Measurements from ENCODE around the gene CCDC30. TPM values are rescaled to one million over a fixed set of nuclear protein-coding genes. Genes with fewer than 3 reads are reported as not detected.

CCDC30 gene
- total RNA-seq, 4 donors from 2014 or later, result 2.7 to 13.3 (median 7.1) TPM

GRCh38 chr1:42523171-42523570, 60.1 kb downstream of the CCDC30 start:
- H3K27me3 ChIP-seq, result no peaks in the 10 kb centered on the region
- no peak overlapping the region for H3K4me3 ChIP-seq
- peaks cover 0 to 37% (median 0%) of the 10 kb centered on the region in 3 donors for H3K36me3 ChIP-seq
- DNase-seq (ENCODE audit: low spot score in 2 of 2), result no peak
- H3K4me1 ChIP-seq, result no peaks in the 10 kb centered on the region
- peaks cover 0 to 39% (median 20%) of the 10 kb centered on the region in 4 donors for H3K9me3 ChIP-seq
- H3K27ac ChIP-seq, result no peak overlapping the region
- TF ChIP-seq POLR2A (IDR thresholded peaks at IDR 0.05), result no peak
- no peak for TF ChIP-seq EP300 (IDR thresholded peaks at IDR 0.05)
- no peak for TF ChIP-seq CTCF (IDR thresholded peaks at IDR 0.05)
- 93 to 95% methylated on average over 3 of the region's 3 CpGs for WGBS, 2 donors

GRCh38 chr1:42524330-42524729, 61.2 kb downstream of the CCDC30 start:
- H3K9me3 ChIP-seq, result peaks cover 0 to 27% (median 14%) of the 10 kb centered on the region in 4 donors
- no peaks in the 10 kb centered on the region for H3K4me1 ChIP-seq
- no peak for TF ChIP-seq CTCF (IDR thresholded peaks at IDR 0.05)
- no peak for TF ChIP-seq EP300 (IDR thresholded peaks at IDR 0.05)
- TF ChIP-seq POLR2A (IDR thresholded peaks at IDR 0.05), result no peak
- no peak for DNase-seq (ENCODE audit: low spot score in 2 of 2)
- WGBS, 2 donors, result 78 to 86% methylated on average over 3 of the region's 3 CpGs
- no peak overlapping the region for H3K27ac ChIP-seq
- H3K36me3 ChIP-seq, result peaks cover 0 to 26% (median 0%) of the 10 kb centered on the region in 3 donors
- H3K4me3 ChIP-seq, result no peak overlapping the region
- no peaks in the 10 kb centered on the region for H3K27me3 ChIP-seq

DNA sequence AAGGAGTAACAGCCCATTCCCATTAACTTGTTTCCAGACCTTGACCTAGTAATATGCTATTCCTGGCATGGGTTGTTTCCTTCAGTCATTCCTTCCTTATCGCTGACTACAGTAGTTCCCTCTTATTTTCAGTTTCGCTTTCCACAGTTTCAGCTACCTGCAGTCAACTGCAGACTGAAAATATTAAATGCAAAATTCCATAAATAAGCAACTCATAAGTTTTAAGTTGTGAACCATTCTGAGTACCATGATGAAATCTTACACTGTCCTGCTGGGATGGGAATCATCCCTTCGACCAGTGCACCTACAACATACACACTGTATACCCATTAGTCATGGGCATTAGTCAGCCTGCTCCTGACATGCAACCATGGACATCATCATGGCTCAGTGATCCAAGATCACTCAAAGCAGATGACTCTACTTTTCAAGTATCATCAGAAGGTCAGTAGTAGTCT, 66.7 kb downstream of the CCDC30 start:
- H3K9me3 ChIP-seq, result peaks cover 0 to under 1% (median 0%) of the 10 kb centered on the region in 4 donors
- H3K27me3 ChIP-seq, result no peaks in the 10 kb centered on the region
- H3K4me3 ChIP-seq, result peak overlapping the region in 1 of 4 donors; percentile 3
- H3K27ac ChIP-seq, result no peak overlapping the region
- peaks cover 0 to 11% (median 0%) of the 10 kb centered on the region in 3 donors for H3K36me3 ChIP-seq
- WGBS, 2 donors, result 75 to 83% methylated on average over 3 of the region's 3 CpGs
- DNase-seq (ENCODE audit: low spot score in 2 of 2), result no peak
- TF ChIP-seq POLR2A (IDR thresholded peaks at IDR 0.05) (no peak), CTCF (IDR thresholded peaks at IDR 0.05) (no peak), EP300 (IDR thresholded peaks at IDR 0.05) (no peak)
- H3K4me1 ChIP-seq, result no peaks in the 10 kb centered on the region

DNA sequence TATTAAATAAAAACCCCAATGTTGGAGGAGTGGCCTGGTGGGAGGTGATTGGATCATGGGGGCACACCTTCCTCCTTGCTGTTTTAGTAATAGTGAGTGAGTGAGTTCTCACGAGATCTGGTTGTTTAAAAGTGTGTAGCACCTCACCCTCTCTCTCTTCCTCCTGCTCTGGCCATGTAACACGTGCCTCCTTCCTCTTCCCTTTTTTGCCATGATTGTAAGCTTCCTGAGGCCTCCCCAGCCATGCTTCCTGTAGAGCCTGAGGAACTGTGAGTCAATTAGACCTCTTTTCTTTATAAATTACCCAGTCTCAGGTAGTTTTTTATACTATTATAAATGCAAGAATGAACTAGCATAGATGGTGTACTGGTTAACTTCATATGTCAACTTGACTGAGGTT, 68.0 kb downstream of the CCDC30 start:
- TF ChIP-seq CTCF (IDR thresholded peaks at IDR 0.05), result no peak
- no peaks in the 10 kb centered on the region for H3K4me1 ChIP-seq
- peaks cover 0 to 11% (median 0%) of the 10 kb centered on the region in 3 donors for H3K36me3 ChIP-seq
- H3K4me3 ChIP-seq, result no peak overlapping the region
- WGBS, 2 donors, result 62 to 75% methylated on average over 2 of the region's 2 CpGs
- no peaks in the 10 kb centered on the region for H3K27me3 ChIP-seq
- no peaks in the 10 kb centered on the region for H3K9me3 ChIP-seq
- H3K27ac ChIP-seq, result no peak overlapping the region
- no peak for DNase-seq (ENCODE audit: low spot score in 2 of 2)

GRCh38 chr1:42533101-42533863, 70.2 kb downstream of the CCDC30 start:
- WGBS, 2 donors, result 85% methylated on average over 6 of the region's 6 CpGs
- no peak overlapping the region for H3K27ac ChIP-seq
- no peak overlapping the region for H3K4me3 ChIP-seq
- no peaks in the 10 kb centered on the region for H3K4me1 ChIP-seq
- no peak for TF ChIP-seq CTCF (IDR thresholded peaks at IDR 0.05)
- no peak for TF ChIP-seq EP300 (IDR thresholded peaks at IDR 0.05)
- no peak for TF ChIP-seq POLR2A (IDR thresholded peaks at IDR 0.05)
- no peak for DNase-seq (ENCODE audit: low spot score in 2 of 2)
- H3K9me3 ChIP-seq, result peaks cover 0 to 8% (median 0%) of the 10 kb centered on the region in 4 donors
- H3K27me3 ChIP-seq, result no peaks in the 10 kb centered on the region
- peaks cover 0 to 20% (median 0%) of the 10 kb centered on the region in 3 donors for H3K36me3 ChIP-seq
